GM21529 (cell line): Measurements from ENCODE around the gene RUNX2.
A peak's percentile ranks its signal among the peaks of the same experiment; 100 is the strongest.

Experiments
- ATAC-seq: cut with Tn5 transposase; IDR thresholded peaks from one replicate; pipeline ENCODE4 v1.9.1; 2021; ENCODE audit not compliant: unreplicated experiment

Gene RUNX2

DNA sequence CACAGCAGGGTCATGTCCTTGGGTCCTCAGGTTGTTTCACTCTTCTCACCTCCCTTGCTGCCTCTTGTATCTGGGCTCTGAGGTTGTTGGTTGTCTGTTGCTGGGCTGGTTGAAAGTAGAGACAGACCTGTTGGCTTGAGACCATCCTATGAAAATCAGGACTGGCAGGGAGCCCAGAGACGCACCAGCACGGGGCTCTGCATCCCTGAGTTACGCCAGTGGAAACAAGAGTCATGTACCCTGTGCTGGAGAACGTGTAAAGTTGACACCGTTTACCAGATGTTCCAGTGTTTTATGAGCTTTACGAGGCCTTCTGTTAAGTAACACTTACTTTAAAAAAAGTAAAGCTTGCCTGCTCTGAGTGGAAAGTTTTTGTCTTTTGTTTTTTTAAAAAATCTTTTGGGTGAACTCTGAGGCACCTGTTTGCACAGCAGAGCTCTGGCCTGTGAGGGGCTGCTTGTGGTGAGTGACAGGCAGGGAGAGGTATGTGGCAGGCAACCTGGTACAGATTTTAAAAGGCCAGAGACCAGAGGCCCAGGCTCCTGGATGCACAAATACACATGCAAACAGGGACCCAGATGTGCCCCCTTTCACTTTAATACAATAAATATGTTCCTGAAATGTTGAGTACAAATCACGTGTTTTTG, 309.6 kb downstream of the RUNX2 start:
- no peak for ATAC-seq

DNA sequence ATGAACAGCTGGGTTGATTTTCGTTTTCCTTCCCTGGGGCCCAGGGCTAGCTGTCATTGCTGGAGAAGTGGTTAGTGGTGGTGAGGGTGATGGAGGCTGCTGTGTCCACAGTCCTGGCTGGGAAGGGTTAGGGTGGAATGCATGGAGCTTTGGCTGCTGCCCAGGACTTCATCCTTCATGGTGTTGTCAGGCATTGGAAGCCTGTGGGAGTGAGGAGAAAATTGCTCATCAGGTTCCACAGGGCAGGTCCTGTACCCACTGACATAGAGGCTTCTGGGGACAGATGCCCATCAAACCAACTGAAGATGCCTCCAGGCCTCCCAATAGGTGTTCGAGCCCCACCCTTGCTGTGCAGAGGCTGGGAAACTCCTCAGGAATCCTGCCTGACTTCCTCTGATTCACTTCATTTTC, 312.0 kb downstream of the RUNX2 start:
- ATAC-seq: no peak

DNA sequence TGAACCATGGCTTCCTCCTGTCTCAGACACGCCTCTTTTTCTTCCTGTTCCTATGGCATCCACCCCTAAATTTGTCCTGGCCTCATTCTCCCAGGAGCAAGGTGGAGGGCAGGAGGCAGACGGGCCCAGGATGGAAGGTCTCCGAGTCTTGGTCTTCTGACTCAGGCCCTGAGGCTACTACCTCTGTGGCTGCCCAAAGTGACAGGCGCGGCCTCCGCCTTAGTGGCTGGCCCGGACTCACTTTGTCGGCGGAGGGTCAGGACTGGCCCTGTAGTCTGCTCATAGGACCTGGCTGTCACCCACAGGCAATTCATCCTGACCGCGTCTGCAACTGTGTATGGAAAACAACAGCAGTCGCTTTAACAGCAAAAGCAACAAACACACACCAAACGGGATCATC, 312.7 kb downstream of the RUNX2 start:
- no peak for ATAC-seq

DNA sequence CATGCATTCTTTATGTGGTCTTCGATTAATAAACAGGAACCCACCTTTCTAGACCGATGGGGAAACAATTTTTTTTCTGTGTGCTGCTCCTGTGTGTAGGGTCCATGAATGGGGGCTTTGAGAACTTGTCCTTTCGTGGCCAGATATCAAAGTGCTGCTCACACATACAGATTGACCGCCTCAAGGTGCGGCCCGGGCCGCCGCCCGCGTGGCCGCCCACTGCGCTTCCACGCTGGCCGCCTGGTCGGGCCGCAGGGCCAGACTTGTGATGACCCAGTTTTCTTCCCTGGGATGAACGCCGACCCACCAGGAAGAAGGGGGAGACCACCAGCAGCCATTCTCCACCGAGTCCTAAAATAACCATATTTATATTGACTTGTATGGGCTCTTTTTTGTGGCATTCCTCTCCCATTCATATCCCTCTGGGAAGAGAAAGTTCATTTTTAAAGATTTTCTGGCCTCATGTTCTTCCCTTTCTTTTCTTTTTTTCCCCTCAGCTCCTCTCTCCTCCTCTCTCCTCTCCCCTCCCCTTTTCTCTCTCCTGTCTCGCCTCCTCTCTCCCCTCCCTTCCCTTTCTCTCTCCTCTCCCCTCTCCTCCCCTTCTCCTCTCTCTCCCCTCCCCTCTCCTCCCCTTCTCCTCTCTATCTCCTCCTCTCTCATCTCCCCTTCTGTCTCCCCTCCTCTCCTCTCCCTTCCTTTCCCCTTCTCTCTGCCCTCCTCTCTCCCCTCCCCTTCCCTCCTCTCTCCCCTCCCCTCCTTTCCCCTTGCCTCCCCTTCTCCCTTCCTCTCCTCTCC, 314.4 kb downstream of the RUNX2 start:
- no peak for ATAC-seq

DNA sequence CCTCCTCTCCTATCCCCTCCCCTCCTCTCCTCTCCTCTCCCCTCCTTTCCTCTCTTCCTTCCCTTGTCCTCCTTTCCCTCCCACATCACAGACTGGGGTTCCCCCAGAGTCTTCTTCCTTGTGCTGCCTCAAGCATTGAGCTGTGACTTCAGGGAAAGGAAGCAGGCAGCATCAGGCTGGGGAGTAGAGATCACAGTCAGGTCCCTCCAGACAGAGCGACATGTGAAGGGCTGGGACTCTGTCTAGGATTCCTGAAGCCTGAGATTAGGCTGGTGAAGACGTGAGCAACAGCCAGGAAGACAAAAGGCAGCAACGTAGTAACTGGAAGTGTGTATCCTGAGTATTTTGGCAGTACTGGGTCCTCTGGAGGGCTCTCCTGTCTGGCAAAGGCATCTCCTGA, 315.0 kb downstream of the RUNX2 start:
- ATAC-seq: no peak

DNA sequence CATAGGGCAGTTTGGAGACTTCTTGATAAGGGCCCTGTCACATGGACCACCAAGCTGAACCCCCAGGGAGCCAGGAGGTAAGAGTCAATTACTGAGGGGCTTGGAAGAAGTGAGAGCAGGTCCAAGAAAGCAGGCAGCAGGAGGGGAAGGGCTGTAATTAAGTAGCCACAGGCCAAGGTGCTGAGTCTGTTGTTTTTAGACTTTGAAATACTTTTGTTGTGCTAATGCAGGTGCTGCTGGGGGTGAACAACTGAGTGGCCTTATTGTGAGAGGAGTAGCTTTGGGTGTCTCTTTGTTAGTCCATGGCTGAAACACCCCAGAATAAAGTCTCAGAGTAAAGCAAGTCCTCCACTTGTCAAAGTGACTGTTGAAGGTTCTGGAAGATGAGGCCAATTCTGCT, 316.6 kb downstream of the RUNX2 start:
- ATAC-seq: no peak

DNA sequence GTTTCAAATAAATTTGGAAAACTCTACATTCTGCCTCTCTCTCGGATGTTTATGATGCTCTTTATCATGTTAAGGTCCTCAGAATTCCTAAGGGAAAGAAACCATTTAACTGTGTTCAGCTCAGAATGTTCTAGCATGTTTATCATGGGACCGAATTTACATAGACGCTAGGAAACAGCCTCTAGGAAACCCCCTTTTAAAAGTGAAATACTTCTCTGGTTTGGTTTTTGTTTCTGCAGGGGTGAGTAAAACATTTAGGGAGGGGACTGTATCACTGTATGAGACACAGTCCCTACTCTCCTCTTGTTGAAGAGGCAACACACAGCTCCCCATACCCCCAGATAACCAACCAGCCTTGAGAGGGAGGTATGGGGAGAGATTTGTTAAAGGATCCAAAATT, 317.2 kb downstream of the RUNX2 start:
- ATAC-seq: peak; percentile 64

DNA sequence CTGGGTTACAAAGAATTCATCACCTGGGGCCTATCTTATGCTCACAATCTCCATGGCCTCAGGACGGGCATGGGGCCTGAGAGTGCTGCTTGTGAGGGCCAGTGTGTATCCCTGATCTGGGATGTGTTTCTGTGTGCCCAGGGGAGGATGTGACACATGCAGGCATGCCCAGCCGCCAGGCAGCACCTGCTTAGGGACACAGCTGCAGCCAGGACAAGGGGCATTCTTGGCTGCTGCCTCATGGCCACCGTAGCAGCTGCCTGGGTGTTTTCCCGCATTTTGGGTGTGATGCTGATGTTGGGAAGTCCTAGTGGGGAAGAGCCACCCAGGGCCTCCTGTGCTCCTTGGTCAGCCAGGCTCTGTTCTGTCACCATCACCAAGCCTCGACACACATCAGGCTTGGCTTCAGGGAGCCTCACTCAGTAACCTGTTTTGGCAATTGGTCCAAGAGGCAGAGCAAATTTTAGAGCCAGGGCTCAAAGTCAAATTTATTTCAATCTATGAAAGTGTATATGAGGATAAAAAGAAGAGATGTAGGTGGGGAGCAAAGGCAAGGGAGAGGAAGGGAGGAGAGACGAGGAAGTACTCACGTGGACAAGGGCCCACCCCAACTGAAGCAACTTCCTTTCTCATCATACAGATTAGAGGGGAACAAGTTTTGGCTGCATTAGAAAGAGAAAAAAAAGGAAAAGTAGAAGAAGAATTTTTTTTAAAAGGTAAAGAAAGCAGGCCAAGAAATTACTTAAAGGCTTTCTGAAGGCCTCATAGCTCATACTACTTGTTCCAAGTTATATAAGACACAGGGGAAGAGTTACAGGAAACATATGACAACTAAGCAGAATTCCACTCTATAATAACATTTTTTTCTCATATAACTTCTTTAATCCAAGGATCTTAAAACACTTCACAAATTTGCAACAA, 319.5 kb downstream of the RUNX2 start:
- ATAC-seq: no peak

DNA sequence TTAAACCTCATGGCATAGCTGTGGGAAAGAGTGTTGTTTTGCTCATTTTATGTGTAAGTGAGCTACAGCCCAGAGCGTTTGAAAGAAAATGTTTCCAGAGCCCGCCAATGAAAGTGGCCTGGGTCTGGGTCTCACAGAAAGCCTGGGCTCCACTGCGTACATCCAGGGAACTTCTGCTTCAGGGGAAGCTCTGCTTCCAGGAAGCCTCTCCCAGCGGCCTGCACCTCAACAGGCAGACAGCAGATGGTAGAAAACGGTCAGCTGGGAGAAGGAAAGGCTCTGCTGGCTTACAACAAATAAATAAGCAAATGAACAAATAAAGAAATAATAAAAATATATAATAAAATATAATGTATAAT, 320.1 kb downstream of the RUNX2 start:
- ATAC-seq: no peak

DNA sequence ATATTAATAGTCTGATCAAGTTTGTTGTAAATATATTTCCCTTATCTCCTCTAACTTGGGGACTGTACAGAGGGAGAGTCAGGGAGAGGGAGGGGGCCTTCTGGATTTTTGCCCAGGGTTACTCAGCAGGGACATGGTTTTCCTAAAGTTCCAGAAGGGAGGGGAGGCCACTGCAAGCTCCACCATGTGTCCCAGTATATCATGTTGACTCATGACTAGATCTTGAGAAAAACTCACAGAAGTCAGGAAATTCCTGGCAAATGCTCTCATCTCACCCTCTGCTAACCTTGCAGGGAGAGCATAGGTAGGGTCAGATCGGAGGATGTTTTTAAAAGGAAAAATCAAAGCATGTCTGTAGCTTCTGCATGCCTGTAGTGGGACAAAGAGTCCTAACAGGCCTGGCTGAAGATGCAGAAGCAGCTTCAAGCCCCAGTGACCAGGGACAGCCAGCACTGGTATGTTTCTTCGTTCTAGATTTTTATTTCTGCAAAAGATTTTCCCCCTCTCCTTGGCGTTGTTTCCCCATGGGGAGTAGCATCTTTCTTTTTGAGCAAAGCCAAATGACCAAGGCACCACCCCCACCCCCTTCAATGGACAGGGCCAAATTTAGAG, 322.5 kb downstream of the RUNX2 start:
- ATAC-seq: no peak

DNA sequence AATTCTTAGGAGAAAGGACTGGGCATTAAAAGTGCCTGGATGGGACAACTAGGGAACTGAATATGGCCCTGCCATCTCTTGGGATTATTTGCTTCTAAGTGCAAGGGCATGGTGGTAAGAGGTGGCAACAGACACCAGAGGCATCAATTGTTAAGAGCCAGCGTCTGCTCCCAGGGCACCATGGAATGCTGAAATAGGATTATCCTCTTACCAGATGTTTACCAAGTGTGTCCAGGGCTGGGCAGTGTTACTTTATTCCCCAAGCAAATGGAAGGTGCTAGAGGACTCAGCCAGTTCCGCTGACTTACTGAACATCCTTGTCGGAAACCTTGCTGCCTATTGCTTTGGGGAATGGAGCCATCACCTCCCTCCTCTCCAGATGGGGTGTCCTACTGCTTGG, 323.2 kb downstream of the RUNX2 start:
- ATAC-seq: no peak

DNA sequence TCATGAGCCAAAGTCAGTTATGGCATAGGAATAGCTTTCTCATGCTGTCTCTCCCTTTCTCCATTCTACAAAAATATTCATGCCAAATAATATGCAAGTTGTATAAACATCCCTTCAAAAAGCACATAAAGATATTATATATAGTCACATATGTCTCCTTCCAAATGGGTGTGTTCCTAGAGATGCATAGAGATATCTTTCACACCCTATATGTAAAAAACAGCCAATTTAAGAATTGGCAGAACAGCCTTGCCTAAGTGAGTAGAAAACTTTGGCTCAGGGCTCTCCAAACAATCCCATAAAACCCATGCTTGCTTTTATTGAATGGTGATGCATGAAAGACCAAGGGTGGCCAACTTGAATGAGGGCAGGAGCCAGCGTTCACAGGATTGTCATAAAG, 324.3 kb downstream of the RUNX2 start:
- no peak for ATAC-seq

DNA sequence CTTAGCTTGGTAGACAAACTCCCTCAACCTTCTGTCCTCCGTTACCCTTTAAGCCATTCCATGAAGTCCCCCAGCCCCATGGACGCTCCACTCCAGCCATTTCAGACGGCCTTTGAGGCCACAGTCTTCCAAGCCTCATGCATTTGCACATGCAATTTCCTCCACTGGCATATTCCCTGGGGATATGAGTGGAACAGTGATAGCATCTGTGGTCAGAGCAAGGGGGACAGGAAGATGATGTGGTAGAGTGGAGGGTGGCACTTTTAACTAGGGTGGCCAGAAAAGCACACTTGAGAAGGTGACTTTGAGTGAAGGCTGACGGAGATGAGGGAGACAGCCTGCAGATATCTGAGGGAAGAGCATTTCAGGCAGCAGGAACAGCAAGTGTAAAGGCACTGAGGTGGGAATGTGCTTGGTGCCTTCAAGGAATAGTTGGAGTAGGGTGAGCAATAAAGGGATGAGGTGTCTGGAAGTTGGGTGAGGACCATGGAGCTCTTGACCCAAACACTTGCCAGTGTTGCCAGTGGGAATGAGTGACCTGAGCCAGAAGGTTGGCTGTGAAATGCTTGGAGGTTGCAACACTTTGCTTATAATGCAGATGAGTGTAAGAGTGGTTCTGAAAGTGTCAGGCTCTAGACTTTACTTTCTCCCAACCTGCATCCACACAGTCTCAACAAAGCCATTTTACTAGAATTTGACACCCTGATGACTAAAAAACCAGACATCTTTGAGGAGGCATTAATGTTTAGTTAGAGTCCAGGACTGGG, 325.2 kb downstream of the RUNX2 start:
- ATAC-seq: no peak

DNA sequence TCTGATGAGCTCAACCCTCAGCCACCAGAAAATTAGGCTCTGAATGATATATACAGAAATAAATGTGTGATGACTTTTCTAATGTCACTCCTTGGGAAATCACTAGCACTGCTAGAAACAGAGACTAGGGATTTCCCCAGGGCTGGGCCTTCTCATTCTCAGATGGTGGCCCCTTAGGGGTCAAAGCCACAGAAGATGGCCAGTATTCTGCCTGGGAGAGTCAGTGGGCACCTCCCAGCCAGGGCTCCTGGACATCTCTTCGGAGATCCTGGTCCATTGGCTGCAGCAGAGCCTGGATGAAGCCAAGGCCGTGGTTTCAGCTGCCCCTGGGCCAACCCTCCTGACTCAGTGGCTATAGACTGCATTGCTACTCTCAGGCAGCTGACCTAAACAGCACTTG, 326.5 kb downstream of the RUNX2 start:
- no peak for ATAC-seq

DNA sequence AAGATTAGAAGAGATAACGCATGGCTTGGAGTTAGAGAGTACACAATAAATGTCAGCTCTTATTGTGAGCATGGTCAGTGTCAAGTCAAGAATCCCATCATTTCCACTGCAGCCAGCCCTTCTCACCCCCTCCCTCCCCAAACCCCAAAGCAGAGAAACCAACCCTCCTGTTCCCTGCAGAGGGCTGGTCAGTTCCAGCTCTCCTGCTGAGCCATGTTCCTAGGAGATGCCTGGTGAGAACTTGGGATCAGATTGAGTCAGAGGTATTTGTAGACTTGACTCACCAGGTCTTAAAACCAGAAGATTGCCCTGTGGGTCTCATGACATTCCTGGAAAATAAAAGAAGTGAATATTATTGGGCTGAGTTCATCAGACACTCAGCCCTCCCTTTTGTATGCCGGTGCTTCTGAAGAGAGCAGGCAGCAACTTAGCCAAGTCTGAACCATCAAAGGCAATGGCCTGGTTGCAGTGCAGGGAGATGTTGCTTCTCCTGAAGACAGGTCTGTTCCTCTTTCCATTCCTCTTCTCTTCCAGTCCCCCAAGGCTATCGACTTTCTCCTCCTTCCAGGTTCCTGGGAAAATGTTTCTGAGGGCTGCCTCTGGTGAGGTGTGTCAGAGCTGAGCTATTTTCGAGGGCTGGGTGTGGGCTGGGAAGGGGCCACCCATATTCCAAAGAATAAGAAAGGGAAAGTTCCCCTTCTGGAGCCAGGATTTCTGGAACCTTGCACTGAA, 327.8 kb downstream of the RUNX2 start:
- no peak for ATAC-seq

DNA sequence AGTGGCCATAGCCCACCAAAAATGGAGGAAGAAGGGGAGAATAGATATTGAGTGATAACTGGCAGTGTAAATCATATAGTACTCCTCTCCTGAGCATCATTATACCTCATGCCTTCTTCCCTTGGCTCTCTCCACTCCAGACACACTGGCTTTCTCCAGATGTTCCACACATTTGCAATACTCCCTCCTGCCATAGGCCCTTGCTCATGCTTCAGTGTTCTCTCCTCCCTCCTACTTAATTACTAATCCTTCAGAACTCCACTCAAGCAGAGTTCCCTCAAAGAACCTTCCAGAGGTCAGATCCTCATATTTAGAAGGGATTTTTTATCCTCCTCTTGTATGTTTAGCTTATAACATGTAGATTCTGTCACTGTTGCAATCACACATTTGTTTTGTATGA, 329.1 kb downstream of the RUNX2 start:
- ATAC-seq: no peak

DNA sequence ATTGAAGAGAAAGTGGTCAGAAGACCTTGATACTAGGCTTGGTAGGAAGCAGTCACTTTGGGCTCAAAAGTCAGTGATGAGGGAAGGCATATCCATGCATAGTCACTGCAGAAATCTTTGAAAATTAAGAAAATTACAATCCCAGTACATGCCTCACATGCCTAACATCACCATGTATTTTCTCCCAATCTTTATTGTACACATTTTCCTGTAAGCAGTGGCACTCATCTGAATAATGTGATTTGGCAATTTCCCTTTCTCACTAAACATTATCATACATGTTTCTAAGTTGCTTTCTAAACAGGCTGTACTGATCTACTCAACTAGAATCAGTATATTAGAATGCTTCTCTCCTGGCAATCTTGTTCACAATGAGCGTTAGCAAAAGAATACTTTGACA, 330.3 kb downstream of the RUNX2 start:
- ATAC-seq: no peak

DNA sequence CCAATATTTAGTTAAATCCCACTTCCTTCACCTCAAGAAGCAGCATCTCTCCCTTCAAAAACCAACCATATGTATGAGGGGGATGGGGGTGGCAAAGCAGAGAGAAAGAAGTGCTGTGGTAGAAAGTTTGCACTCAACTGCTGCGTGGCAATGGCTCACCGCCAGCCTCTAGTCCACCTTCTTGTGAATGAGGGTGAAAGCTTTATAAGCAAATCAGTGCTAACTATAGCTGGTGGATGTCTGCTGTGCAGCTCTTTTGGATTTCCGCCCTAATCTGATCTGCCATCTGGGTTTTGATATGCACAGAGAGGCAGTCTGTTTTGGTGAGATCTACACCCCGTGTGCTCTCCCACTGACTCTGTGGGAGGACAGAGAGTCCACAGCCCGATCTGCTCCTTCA, 330.8 kb downstream of the RUNX2 start:
- no peak for ATAC-seq

DNA sequence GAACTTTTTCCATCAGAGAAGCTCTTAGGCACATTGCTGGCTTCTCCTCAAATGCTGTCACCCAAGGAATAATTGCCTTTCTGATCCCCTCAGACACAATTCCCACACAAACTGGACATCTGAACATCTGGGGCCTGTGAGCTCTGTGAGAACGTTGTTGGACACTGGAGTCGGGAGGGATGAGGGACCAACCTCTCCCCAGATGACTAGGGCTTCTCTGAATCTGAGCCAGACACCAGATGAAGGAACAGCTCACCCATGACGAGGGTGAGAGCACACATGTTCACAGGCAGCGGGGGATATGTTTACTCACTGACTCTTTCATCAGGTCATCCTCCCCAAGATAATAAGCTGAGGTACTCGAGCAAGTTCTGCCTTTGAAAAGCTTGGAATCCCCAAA, 333.5 kb downstream of the RUNX2 start:
- no peak for ATAC-seq
